Measurements from ENCODE around the gene ZBTB7B.

GRCh38 chr1:155052439-155053395 lies 50.1 kb downstream of the ZBTB7B start:
- TF ChIP-seq REST (IDR thresholded peaks at IDR 0.05; ENCODE audit: insufficient read depth in 1 of 2, low read depth in 2 of 2, low read length in 2 of 2) = no peak
- TF ChIP-seq POLR2AphosphoS5 (IDR thresholded peaks at IDR 0.05; ENCODE audit: low read depth, low read length) = no peak
- TF ChIP-seq SIN3A (IDR thresholded peaks at IDR 0.05; ENCODE audit: borderline replicate concordance, insufficient read depth, low read length) = no peak
- no peak for TF ChIP-seq TAF1 (IDR thresholded peaks at IDR 0.05; ENCODE audit: borderline replicate concordance, insufficient read depth, low read length)
- TF ChIP-seq FOXP2 (optimal IDR thresholded peaks at IDR 0.05; ENCODE audit: borderline replicate concordance, extremely low read depth, extremely low read length, insufficient read depth) = no peak
